CD4-positive, alpha-beta T cell treated with Interleukin-15 for 4 hours (primary cell): ENCODE results near the gene VEGFA.

Source experiments
- DNase-seq: peaks from one replicate; pipeline ENCODE4 v3.0.0-alpha.2; 2020; ENCODE audit warnings: low spot score

The VEGFA gene

GRCh38 chr6:43823879-43824702, 54.1 kb downstream of the VEGFA start:
- DNase-seq: no peak

- no peak for DNase-seq
Measured at GRCh38 chr6:43824703-43825064, 54.7 kb downstream of the VEGFA start.

DNA sequence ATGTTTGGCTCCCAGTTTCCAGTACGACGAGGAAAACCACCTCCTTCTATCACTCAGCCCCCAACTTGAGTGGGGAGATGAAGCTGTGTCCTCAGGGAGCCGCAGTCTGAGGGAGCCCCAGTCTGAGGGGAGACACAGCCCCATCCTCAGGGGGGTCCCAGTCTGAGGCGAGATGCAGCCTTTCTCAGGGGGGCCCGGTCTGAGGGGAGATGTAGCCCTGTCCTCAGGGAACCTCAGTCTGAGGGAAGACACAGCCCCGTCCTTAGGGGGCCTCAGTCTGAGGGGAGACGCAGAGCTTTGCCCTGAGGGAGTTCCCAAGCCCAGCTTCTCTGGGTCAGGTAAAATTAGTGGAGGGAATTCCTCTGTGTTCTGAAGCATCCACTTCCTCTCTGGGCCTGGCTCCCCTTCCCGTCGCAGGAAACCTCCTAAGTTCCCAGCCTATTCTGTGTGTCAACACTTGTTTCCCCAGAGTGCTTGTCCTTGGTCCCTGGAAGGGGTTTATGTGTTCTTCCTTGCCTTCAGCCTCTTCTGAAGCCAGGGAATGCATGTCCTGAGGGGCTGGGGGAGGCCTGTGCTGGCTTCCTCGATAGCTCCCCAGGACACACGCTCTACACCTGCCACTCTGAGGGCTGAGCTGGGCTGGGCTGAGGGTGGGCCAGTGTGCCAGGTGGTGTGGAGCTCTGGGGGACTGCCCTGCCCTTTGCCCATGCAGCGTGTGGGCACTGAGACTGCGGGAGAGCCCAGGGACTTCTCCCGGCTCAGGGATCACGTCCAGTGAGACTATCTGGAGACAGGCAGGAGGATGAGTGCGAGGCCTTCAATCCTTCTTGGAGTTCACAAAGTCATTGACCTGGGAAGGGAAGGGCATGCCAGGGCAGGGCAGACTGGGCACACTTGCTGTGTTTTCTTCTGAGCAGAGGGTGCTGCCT, 55.4 kb downstream of the VEGFA start:
- DNase-seq: no peak

DNA sequence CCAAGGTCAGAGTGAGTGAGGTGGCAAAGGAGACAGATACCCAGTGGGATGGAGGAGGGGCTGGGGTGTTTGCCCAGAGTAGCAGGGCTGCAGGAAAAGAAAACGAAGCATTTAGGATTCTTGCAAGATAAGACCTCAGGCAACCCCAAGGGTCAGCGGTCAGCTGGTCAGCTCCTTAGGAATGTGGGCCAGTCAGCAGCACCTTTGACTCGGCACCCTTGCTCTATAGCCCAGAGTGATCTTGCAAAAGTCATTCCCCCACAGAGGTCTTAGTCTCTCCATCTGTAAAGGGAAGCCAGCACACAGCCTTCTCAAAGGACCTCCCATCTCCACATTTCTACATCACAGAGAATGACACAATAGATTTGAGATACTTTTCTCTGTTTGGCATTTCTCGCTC, 56.7 kb downstream of the VEGFA start:
- DNase-seq: no peak

DNA sequence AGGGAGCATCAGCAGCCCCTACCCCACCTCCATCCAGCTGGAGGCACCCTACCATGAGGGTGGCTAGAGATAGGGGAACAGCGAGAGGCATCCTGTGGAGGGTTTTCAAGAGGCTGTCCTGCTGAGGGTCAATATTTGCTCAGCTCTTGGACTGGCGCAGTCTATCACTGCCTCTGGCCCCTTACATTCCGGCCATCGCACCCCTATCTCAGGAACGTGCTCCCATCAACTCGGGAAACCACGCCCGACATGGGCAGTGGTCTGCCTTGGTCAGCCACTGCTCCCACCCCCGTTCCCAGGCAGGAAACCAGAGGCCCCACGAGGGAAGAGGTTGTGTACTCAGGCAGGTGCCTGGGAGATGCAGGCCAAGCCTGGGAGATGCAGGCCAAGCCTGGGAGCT, 57.9 kb downstream of the VEGFA start:
- DNase-seq: no peak

- DNase-seq: no peak
Measured at GRCh38 chr6:43828711-43829110, 58.7 kb downstream of the VEGFA start.

- no peak for DNase-seq
Measured at GRCh38 chr6:43829470-43829869, 59.5 kb downstream of the VEGFA start.

DNA sequence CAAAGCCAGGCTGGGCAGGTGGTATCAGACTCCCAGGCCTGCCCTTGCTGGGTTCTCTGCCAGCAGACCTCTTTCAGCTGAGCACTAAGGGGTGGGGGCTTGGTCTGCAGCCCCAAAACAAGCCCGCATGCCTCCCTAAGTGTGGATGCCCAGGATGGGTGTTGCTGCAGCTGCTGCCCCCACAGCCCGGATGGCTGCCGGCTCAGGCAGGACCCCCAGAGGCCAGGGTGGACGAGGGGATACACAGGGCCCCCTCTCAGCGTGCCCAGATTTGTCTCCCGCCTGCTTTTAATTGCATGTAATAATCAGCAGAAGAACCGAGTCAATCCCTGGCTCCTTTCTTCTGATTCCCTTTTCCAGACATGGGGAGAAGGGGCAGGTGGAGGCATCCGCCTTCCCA, 60.8 kb downstream of the VEGFA start:
- no peak for DNase-seq

GRCh38 chr6:43831191-43831590, 61.2 kb downstream of the VEGFA start:
- no peak for DNase-seq

DNA sequence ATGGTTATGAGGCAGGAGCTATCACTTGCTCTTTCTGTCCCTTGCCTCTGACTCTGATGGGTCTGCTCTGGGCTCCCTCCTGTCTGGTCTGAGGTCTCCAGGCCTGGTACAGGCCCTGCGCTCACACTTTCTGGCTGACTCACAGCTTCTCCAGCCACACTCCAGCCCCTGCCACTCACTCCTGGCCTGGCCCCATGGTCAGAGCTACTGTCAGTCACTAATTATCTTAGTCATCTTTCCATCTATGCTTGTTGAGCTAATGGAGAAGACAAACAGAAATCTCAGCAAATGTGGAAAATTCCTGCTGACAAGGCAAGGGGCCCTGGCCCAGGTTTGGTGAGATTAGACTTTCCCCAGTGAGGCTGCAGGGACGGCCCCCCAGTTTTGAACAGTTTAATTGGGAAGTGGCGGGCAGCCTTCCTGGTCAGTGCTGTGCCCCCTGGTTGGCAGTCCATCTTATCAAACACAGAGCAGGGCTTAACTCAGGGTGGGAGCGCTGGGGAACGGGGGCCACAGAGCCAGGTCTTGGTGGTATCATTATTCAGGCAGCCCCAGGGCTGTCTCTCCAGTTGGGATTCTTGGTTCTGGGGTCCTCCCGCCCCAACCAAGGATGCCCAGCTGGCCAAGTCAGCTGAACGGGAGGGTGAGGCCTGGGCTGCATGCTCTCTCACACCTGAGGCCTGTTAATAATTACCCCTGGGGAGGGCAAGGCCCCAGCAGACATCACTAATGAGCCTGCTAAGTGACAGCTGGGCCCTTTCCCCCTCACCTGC, 63.4 kb downstream of the VEGFA start:
- DNase-seq: no peak

GRCh38 chr6:43833996-43834390, 64.0 kb downstream of the VEGFA start:
- DNase-seq: no peak

GRCh38 chr6:43834528-43835155, 64.6 kb downstream of the VEGFA start:
- DNase-seq: no peak

- DNase-seq: no peak
Measured at GRCh38 chr6:43835872-43836419, 65.9 kb downstream of the VEGFA start.
